Tibial artery (tissue), 4 donors: Measurements from ENCODE around the gene TRIM31.

Experiments used
- DNase-seq, 2 donors: peaks; one replicate each; pipeline ENCODE4 v3.0.0-alpha.2; 2019
- H3K27ac ChIP-seq, 2 donors: fragments of 200-600 bp; sonication (generic) in 1 of 2; 1 replicate in 1 of 2; 2 replicates in 1 of 2; pipeline ENCODE4 v1.5.1; 2018 to 2019; ENCODE audit warnings: mild to moderate bottlenecking in 1 of 2
- H3K27me3 ChIP-seq, 2 donors: fragments of 200-600 bp; sonication (generic) in 1 of 2; one replicate each; pipeline versions ENCODE4 v1.5.1 to v1.6.0; 2016 to 2019
- H3K36me3 ChIP-seq, 3 donors: fragments of 200-600 bp; sonication (generic) in 2 of 3; one replicate each; pipeline ENCODE4 v1.5.1; 2016 to 2019; ENCODE audit warnings: mild to moderate bottlenecking in 2 of 3
- H3K4me1 ChIP-seq, 4 donors: fragments of 200-600 bp; sonication (generic) in 2 of 4; 1 replicate in 3 of 4; 2 replicates in 1 of 4; pipeline ENCODE4 v1.5.1; 2016 to 2019
- H3K4me3 ChIP-seq, 2 donors: fragments of 200-600 bp; sonication (generic) in 1 of 2; 1 replicate in 1 of 2; 2 replicates in 1 of 2; pipeline ENCODE4 v1.5.1; 2018 to 2019; ENCODE audit warnings: mild to moderate bottlenecking in 2 of 2
- H3K9me3 ChIP-seq, 3 donors: fragments of 200-600 bp; sonication (generic) in 1 of 3; one replicate each; pipeline ENCODE4 v1.5.1; 2016 to 2019
- intact Hi-C: fragments of 100-400 bp; cut with DNase I; formaldehyde crosslinking; loops from one replicate; pipeline ENCODE4 v1.15.0; 2023; ENCODE audit warnings: low total_unique reads
- TF ChIP-seq, protein P1 (sequence below), 2 experiments: fragments of 200-600 bp in 1 of 2; fragments of 450-650 bp in 1 of 2; IDR thresholded peaks; one replicate each; pipeline ENCODE4 v1.5.1; 2017 to 2019; ENCODE audit warnings: antibody characterized with exemption in 2 of 2, mild to moderate bottlenecking in 1 of 2, moderate library complexity in 1 of 2

TRIM31 gene

DNA sequence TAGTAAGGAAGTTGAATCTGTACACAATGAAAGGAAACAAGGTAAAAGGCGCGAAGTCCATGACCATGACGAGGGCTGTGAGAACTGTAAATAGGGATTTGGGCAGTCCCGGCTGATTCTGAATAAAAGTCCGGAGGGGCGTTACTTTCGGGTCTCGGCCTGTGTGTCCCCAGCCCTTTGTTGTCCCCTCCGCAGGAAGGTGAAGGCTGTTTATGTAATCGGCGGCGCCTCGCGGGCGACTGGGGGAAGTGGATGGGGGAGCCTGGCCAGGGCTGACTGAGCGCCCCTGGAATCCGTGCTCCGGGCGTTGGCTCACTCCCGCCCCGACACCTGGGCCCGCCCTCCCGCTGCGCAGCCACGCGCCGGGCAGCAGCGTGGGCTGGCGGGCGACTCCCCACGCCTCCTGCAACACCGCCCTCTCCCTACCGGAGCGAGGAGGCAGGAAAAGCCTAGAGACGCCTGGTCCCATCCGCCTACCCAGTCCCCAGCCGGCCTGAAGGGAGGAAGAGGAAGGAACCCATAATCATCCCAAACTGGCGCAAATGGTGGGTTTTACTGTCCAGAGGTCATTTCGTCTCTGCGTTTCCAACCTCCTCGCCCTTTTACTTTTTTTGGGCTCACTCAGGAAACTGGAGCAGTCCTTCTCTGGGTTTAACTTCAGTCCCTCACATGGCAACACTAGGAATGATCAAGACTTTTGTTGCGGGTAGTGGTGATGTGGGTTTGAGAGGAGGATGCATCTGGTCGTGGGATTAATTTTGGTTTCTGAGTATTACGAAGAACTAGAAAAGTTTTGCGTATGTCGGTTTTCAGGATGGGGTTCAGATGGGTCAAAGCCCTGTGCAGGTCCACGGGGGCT is 12.1 kb downstream of the TRIM31 start:
- no peaks in the 10 kb centered on the region for H3K36me3 ChIP-seq
- H3K4me1 ChIP-seq = peaks cover 0 to 38% (median 27%) of the 10 kb centered on the region in 4 donors
- H3K27ac ChIP-seq = no peak overlapping the region
- H3K4me3 ChIP-seq = peak overlapping the region; percentile 20 to 57
- intact Hi-C loops = loop anchor here (5.0 kb wide), 2 partner anchors 34 to 36 kb away; partner anchors contain the start of genes PPP1R11 and TRIM40
- no peak for DNase-seq
- TF ChIP-seq, protein P1, sequence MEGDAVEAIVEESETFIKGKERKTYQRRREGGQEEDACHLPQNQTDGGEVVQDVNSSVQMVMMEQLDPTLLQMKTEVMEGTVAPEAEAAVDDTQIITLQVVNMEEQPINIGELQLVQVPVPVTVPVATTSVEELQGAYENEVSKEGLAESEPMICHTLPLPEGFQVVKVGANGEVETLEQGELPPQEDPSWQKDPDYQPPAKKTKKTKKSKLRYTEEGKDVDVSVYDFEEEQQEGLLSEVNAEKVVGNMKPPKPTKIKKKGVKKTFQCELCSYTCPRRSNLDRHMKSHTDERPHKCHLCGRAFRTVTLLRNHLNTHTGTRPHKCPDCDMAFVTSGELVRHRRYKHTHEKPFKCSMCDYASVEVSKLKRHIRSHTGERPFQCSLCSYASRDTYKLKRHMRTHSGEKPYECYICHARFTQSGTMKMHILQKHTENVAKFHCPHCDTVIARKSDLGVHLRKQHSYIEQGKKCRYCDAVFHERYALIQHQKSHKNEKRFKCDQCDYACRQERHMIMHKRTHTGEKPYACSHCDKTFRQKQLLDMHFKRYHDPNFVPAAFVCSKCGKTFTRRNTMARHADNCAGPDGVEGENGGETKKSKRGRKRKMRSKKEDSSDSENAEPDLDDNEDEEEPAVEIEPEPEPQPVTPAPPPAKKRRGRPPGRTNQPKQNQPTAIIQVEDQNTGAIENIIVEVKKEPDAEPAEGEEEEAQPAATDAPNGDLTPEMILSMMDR (IDR thresholded peaks at IDR 0.05) = no peak
- H3K9me3 ChIP-seq = no peaks in the 10 kb centered on the region
- H3K27me3 ChIP-seq = peaks cover 0 to 50% of the 10 kb centered on the region in 2 donors

DNA sequence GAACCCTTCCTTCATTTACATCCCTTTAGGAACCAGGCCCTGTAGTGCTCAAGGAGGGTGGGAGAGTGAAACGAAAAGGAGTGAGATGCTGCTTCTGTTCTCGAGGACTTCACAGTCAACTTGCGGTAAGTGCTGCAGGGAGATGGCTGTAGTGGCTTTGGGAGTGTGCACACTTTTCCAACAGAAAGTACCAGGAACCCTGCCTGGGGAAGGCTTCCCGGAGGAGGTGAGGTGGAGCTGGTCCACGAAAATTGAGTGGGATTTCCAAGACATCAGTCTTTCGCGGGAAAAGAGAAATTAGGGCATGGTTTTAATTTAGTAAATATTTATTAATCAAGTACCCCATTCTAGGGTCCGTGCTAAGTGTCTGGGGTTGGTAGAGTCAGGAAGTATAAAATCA is 12.7 kb downstream of the TRIM31 start:
- peak overlapping the region in 1 of 2 donors; percentile 20 for H3K4me3 ChIP-seq
- TF ChIP-seq, protein P1 (IDR thresholded peaks at IDR 0.05) = no peak
- H3K4me1 ChIP-seq = peaks cover 0 to 38% (median 27%) of the 10 kb centered on the region in 4 donors
- H3K27me3 ChIP-seq = peaks cover 0 to 54% of the 10 kb centered on the region in 2 donors
- intact Hi-C loops = loop anchor here (5.0 kb wide), 2 partner anchors 33 to 37 kb away; partner anchors contain the start of genes PPP1R11 and TRIM40
- H3K36me3 ChIP-seq = no peaks in the 10 kb centered on the region
- no peak overlapping the region for H3K27ac ChIP-seq
- DNase-seq = no peak
- no peaks in the 10 kb centered on the region for H3K9me3 ChIP-seq

DNA sequence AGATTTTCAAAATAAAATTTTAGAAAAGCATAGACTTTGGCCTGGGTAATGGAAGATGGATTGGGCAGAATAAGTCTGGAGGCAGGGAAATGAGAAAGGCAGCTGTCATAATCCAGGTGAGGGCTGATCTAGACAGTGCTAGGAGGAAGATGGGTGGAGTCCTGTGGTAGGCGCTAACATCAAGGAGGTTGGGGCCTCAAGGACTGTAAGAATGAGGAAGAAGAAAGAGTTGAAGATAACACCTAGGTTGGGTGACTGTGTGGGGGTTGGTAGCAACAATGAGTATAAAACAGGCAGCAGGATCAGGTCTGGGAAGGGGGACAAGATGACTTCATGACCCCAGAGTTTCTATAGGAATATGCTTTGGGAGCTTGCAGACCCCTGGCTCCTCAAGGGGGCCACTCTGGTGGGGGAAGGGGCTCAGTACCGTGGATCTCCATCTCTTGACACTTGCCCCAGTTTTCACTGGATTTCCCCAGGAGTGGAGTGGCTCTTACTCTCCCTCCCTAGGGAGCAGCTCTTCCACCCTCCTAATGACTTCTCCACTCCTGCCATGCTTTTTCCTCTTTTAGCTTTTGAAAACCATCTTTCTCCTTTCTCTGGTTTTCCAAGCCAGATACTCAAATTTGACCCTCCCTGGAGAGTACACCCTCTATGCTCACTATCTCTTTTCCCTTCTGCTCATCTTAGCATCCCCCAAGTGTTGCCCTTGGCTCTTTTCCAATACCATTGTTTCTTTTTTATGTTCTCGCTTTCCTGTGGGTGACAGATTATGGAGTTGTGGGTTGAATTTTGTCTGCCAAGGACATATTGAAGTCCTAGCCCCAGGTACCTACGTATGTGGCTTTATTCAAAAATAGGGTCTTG is 14.8 kb downstream of the TRIM31 start:
- Histone ChIP-seq H3K9me3 (no peaks in the 10 kb centered on the region), H3K4me1 (peaks cover 0 to 32% (median 21%) of the 10 kb centered on the region in 4 donors), H3K27me3 (peaks cover 0 to 68% of the 10 kb centered on the region in 2 donors), H3K4me3 (no peak overlapping the region), H3K27ac (no peak overlapping the region), H3K36me3 (no peaks in the 10 kb centered on the region)
- DNase-seq = no peak
- TF ChIP-seq, protein P1 (IDR thresholded peaks at IDR 0.05) = no peak
- intact Hi-C loops = no loop called here

DNA sequence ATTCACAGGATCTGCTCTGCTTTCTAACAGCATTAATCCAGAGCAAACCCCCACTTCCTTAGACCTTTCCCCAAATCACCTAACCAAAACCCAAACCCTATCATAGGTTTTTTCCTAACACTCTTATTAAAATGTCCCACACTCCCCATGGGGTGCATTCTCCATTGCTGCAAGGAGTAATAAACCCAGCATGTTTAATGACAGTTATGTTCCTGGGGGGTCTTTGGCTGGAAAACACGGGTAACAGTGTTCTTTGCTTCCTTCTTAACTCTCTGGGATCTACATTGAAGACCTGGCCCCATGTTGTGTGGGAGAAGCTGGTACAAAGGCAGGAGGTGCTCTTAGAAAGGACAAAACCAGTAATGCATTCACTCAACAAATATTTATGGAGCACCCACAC is 16.1 kb downstream of the TRIM31 start:
- no peak overlapping the region for H3K4me3 ChIP-seq
- H3K36me3 ChIP-seq = no peaks in the 10 kb centered on the region
- DNase-seq = no peak
- intact Hi-C loops = no loop called here
- no peaks in the 10 kb centered on the region for H3K9me3 ChIP-seq
- no peak overlapping the region for H3K27ac ChIP-seq
- H3K4me1 ChIP-seq = peaks cover 0 to 20% (median 16%) of the 10 kb centered on the region in 4 donors
- H3K27me3 ChIP-seq = peaks cover 0 to 79% of the 10 kb centered on the region in 2 donors
- TF ChIP-seq, protein P1 (IDR thresholded peaks at IDR 0.05) = no peak

DNA sequence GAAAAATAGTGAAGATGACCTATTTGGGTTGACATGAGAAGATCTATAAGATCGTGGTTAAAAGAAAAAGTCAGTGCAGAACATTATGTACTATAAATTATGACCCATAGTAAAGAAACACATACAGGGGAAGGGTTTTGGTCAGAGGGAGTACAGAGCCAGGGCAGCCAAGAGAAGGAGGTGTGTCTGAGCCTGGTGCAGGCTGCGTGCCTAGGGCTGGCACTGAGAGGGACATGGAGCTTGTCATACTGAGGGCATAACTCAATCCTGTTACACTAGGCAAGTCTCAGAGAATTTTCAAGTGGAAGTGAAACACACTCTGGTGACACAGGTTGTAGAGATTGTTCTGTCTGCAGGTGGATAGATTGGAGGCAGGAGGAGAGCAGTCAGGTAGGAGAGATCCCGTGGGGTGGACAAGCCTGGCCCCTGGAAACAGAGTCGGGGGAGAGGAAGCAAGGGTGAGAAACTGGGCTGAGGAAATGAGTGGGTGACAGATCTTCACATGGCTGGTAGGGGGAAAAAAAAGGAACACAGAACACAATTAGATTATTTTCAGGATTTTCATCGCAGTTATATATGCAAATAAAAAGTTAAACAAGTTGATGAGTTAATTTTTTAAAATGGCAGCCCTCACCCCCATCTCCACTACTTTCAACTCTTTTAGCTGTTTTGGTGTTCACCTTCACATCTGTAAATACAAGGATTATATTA is 18.8 kb downstream of the TRIM31 start:
- no peak for DNase-seq
- intact Hi-C loops = no loop called here
- TF ChIP-seq, protein P1 (IDR thresholded peaks at IDR 0.05) = no peak
- H3K9me3 ChIP-seq = no peaks in the 10 kb centered on the region
- H3K4me1 ChIP-seq = no peaks in the 10 kb centered on the region
- H3K27ac ChIP-seq = no peak overlapping the region
- peaks cover 0 to 88% of the 10 kb centered on the region in 2 donors for H3K27me3 ChIP-seq
- no peak overlapping the region for H3K4me3 ChIP-seq
- H3K36me3 ChIP-seq = no peaks in the 10 kb centered on the region
